ENCODE measurements around the gene MYL12B.
"Not testable (repeated sequence)": the region's sequence is repeated elsewhere in the genome, so short reads cannot be mapped to it uniquely, and the experiment has no call there.

The MYL12B gene

DNA sequence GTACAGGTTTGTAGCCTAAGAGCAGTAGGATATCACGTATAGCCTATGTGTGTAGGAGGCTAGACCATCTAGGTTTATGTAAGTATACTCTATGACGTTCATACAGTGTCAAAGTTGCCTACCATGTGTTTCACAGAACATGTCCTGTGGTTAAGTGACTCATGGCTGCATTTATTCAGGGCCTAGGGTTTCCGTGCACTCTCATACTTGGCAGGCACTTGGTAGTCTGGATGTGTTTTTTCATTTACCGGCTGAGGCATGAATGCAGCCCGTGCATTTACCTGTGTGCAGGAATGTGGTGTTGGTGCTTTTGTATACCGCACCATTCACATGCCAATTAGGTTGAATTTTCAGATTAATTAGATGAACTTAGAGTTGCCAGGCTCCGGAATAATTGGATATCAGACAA lies 43.4 kb downstream of the MYL12B start:
- DNase-seq, result no peak

DNA sequence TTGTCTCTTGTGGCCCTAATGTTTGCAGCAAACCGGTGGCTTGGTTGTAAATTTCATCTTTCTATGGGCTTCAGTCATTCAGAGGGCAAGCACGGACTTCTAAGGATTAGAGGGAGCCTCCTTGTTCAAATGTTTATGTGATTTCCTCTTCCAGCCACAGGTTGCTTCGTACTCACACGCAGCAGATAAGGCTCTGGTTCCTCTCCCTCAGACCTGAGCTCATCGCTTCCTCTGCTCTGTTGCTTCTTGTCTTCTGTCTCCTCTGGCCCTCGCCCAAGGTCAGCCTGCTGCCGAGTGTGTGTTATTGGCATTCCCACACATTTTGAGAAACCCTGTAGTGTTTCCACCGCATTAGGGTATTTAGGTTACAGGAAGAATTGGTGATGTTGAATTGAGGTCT lies 44.0 kb downstream of the MYL12B start:
- no peak for DNase-seq

DNA sequence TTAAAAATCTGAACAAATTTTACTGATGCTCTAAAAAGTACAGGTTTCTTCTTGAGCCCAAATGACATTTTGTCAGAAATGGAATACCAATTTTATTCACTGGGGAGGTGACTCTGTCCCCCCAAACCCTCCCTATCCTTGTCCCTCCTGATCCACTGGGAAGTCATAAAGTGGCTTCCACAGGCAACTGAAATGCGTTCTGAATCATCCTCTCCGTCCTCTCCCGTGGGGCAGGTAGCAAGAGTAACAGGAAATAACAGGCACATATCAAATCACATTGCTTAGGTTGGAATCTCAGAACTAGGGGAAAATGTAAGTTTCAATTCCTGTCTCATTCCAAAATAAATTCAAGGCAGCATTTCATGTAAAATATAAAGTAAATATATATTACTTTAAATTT lies 44.5 kb downstream of the MYL12B start:
- DNase-seq, result no peak

DNA sequence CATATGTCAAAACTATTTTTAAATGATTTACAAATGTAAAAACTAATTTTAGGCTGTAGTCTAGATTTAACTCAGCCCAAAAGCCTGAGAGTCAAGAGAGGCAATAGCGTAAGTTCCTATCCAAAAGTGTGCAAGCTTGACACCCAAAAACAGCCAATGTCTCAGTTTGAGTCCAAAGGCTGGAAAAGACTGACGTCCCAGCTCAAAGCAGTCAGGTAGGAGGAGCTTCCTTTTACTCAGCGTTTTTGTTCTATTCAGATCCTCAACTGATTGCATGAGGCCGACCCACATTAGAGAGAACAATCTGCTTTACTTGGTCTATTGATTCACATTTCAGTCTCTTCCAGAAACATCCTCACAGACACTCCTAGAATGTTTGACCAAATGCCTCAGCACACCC lies 51.8 kb downstream of the MYL12B start:
- no peak for DNase-seq

DNA sequence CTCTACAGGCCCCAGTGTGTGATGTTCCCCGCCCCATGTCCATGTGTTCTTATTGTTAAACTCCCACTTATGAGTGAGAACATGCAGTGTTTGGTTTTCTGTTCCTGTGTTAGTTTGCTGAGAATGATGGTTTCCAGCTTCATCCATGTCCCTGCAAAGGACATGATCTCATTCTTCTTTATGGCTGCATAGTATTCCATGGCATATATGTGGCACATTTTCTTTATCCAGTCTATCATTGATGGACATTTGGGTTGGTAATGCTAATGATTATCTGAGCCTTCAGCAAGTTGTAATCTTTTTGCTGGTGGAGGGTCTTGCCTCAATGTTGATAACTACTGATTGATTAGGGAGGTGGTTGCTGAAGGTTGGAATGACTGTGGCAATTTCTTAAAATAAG lies 53.4 kb downstream of the MYL12B start:
- not testable (repeated sequence) for DNase-seq

DNA sequence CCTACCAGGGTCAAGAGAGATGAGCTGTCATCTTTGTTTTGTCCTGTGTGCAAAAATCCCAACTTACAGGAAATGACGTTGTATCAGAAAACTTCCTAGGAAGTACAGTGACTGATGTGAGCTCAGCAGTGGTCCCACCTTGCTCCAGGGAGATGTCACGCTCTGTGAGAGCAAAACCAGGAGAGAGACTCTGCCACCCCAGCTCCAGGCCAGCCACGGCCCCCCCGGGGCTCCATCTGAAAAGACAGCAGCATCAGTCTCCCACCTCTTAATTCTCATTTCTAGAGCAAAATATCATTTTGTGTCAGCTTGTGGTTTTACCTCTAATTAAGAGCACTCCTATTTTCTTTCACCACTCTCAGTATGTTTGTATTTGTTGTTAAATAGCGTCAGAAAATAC lies 57.5 kb downstream of the MYL12B start:
- no peak for DNase-seq

DNA sequence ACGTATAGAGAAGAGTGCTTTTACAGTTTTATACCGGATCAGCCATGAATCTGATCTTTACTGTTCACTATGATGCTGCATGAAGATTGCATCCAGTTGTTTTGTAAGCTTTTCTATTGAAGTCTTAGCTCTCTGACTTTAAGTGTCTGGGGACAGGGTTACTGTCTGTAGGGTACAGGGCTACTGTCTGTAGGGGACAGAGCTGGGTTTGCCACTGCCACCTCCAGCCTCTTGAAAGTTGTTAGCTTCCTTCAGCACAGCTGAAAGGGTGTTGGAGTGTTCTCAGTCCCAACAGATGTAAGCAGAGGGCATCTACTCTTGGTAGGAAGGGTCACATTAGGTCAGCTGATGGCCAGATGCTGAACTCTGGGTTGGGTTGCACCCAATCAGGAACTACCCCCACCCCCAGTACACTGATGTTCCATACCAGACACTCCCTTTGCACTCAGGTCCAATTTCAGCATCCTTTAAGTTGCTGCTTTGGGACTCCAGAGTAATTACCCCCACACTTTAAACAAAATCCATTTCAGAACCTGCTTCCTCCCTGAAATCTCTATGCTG lies 58.0 kb downstream of the MYL12B start:
- no peak for DNase-seq

DNA sequence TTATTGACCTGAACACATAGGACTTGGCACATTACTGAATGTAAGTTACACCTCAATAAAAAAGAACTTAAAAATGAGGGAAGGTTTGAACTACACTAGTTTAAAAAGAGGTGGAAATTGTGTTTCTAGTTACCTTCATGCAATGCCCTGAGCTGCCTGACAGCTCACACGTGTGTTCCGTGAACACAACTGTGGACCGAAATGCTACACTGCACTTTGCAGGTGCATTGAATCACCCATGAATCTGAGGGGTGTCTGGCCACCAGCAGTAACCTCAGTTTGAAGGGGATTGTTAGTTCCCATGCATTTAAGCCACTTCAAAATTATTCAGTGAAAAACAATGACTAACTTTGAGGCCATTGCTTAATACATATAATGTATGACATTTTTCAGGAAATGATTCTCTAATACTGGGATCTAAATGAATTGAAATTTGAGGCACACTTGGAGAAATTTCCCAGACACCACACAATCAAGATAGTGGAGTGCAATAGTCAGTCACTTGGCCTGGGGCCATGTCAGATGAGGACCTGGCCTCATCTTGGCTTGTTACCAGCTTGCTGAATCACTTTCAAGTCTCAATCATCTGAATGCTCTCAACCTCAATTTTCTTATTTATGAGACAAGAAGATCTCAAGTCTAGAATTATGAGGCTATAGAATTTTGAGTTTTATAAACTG lies 59.3 kb downstream of the MYL12B start:
- no peak for DNase-seq

DNA sequence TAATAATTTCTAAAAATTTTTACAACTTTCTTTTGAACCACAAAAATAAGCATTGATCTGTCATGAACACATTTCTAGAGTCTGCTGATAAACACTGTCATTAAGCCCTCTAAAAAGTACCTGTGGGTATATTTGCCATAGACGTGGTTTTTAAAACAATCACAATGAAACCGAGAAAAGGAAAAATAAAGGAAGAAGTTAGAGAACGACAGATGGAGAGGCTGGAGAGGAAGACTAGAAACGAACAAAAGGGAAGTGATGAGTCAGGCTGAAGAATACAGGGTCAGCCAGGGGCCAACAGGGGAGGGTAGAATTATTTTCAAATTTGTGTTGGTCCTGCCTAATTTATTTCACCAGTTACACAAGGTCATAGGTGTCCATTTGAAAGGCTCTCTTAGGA lies 62.0 kb downstream of the MYL12B start:
- DNase-seq, result no peak
